ENCODE data around the gene ATXN1.

The ATXN1 gene

DNA sequence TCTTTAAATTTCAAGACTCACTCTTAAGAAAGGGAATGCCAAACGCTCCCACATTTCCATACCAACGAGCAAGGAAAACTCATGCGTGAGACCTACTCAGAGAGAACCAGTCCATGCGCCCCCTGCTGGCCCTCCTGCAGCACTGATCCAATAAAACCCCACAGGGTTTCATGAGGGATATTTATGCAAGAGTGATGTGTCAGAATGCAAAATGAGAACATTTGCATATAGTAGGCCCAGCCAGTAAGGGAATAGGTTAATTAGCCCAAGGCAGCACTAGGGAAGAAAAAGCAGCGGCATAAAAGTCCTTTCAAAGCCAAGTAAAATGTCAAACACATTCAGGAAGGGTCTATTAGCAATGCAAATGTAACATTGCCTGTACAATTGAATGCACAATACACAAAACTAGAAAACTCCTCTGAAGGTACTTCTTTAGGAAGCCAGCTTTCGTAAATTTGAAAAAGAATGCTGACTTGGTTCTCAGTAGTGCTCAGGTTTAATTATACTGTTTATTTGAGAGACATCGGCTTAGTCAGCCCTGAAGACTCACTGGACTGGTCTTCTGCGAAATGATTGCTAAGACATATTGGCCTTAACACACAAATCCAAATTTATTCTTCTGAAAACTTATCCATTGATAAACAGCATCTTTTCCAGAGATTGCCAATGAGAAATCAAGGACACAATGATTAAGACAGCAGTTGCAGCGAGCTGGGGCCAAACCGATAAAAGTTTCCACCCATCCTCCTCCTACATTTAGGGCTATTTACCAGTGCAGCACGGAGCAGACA lies 429.7 kb downstream of the ATXN1 start:
- peak; percentile 74 for DNase-seq (ENCODE audit: low spot score)

DNA sequence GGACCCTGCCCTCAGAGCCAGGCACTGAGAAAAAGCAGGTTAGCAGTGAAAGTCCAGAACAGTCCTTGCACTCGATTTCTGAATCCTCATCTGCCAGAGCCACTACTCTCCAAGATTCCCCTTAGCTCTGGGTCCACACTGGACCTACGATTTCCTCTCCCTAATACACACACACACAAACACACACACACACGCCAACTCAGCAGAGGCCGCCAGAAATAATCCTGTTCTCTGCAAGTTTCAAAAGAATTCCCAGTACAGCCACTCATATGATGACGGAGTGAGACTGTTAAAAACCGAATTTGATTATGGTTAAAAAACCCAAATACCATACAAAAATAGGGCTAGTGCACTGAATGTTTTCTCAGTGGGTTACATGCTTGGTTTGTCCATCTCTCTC lies 432.0 kb downstream of the ATXN1 start:
- DNase-seq (ENCODE audit: low spot score), result no peak

DNA sequence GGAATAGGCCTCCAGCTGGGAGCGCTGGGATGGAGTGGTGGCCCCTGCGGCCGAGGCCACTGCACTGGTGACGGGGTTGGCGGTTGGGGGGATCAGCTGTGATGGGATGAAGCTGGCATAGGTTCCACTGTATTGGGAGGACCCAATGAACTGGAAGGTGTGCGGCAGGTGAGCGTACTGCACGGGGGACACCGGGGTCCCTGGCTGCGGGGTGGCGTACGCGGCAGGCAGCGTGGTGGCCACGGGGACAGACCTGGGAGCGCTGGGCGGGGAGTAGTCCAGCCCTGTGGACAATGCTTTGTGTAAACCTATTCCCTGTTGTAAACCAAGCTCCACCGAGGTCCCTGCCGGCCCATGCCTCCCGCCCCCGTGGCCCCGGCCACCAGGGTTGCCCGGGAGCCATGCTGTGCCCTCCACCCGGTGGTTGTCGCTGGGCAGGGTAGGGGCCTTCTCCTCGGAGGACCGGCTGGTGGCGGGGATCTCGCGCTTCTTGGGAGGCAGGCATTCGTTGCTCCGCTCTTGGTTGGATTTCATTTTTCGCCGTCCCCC lies 433.4 kb downstream of the ATXN1 start:
- DNase-seq (ENCODE audit: low spot score), result no peak

DNA sequence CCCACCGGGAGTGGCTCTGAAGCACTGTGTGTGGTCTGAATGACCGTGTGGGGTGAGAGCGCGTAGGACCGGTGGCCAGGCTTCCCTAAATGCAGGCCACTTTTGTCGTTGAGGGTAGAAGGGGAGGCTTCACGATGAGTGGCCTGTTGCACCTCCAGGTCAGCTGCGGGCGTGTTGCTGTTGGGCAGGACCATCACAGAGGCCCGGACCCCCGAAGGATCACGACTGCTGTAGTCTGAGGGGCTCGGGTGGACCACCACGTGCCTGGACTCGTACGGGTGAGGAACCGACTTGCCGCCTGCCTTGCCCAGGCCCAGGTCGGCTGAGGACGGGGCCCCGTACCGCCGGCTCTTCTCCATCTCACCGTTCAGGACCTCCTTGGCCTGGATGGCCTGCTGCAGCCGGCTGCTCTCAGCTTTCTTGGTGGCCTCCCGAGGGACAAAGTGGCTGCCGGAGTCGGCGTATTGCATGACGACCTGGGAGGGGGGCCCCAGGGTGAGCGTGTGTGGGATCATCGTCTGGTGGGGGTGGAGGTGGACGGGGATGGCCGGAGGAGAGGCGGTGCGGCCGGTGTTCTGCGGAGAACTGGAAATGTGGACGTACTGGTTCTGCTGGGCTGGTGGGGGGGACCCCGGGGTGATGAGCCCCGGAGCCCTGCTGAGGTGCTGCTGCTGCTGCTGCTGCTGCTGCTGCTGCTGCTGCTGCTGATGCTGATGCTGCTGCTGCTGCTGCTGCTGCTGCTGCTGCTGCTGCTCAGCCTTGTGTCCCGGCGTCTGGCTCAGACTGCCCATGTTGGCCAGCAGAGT lies 434.1 kb downstream of the ATXN1 start:
- DNase-seq (ENCODE audit: low spot score), result no peak

DNA sequence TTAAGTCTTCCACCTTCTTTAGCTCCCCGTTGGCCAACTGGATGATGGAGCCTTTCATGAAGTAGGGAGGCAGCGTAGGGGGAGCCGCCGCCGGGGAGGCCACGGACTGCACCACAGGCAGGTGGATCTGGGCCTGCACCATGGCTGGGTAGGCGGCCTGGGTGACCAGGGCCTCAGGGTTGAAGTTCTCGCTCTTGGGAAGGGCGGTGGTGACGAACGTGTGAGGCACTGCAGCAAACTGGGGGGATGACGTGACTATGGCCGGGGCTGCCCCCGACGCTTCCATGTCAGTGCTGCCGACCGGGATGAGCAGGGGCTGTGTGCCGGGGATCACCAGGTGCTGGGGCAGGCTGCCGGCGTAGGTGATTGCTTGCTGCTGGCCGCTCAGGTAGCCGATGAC lies 434.7 kb downstream of the ATXN1 start:
- no peak for DNase-seq (ENCODE audit: low spot score)

DNA sequence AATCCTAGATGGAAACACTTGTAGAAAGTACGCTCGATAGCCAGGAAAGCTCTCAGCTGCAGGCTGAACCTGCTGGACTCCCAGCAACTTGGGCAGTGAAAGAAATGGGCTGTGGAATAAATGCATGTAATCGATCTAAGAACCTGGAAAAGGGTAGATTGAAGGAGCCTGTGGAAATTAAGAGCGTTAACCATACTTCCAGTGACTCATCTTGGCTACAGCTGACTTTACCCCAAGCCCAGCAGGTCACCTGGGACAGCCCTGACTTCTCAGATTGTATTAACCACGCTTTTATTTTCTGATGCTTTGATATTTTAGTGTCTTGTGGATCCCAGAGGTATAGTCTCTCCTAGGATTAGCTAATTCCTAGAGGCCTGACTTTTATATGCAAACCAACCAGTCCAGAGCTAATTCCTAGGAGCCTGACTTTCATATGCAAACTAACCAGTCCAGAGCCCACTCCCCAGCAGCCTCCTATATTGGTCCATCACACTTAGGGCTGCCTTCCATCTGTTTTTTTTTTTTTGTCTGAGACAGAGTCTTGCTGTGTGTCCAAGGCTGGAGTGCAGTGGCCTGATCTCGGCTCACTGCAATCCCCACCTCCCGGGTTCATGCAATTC lies 436.5 kb downstream of the ATXN1 start:
- no peak for DNase-seq (ENCODE audit: low spot score)

DNA sequence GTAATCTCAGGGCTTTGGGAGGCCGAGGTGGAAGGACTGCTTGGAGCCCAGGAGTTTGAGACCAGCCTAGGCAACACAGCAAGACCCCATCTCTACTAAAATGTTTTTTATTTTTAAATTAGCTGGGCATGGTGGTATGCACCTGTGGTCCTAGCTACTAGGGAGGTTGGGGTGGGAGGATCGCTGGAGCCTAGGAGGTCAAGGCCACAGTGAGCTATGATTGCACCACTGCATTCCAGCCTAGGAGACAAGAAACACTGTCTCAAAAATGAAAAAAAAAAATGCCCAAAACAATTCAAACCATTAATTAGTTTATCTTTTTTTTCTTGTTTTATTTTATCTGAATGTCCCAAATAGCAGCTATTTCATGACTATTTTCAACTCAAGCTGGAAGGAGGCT lies 437.1 kb downstream of the ATXN1 start:
- DNase-seq (ENCODE audit: low spot score), result no peak

DNA sequence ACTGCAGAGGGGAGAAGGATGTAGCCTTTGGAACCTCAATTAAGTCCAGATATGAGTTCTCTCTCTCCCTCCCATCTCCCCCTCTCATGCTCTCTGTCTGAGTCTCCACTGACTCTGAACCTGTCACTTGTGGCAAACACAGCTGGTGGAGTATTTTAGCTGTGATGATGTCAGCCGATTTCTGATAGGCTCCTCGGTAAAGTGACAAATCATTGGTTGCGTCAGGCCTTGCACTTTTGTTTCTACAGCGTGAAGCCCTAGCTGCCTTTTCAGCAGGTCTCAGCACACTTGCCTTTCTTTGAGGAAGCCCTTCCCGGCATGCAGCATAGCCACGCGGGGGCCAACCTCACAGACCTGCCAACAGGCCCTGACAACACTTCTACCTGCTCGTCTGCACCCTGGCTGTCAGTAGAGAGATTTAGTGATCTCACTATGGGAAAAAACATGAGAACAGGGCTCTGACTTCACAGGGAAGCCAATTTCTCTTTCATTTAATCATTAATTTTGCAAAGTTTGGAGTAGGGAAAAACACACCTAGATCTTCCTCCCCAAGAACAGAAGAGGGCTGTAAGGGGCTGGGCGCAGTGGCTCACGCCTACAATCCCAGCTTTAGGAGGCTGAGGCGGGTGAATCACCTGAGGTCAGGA lies 438.5 kb downstream of the ATXN1 start:
- peak; percentile 82 for DNase-seq (ENCODE audit: low spot score)

DNA sequence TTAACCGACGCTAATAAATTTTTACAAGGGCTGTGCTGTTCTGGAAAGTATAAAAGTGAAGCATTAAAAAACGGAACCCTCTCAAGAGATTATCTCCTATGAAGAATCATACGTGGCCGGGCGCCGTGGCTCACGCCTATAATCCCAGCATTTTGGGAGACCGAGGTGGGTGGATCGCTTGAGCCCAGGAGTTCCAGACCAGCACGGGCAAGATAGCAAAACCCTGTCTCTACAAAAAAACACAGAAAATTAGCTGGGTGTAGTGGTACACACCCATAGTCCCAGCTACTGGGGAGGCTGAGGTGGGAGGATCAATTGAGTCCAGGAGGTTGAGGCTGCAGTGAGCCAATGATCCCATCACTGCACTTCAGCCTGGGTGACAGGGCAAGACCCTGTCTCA lies 439.4 kb downstream of the ATXN1 start:
- DNase-seq (ENCODE audit: low spot score), result no peak

DNA sequence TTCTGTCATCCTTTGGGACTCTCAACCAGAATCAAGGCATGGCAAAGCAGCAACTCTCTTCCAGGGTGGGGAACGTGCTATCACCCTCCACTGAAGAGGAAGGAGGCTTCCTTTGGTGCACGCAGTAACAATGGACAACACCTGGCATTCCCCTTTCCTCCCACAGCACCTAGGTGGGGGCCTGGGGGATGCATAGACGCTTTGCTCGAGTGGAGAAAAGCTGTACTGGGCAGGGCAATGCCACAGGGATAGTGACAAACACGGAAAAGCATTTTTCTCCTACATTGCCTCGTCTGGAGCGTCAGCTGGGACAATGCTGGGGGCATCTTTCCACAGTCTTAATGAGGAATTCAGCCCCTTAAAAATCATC lies 439.9 kb downstream of the ATXN1 start:
- no peak for DNase-seq (ENCODE audit: low spot score)

DNA sequence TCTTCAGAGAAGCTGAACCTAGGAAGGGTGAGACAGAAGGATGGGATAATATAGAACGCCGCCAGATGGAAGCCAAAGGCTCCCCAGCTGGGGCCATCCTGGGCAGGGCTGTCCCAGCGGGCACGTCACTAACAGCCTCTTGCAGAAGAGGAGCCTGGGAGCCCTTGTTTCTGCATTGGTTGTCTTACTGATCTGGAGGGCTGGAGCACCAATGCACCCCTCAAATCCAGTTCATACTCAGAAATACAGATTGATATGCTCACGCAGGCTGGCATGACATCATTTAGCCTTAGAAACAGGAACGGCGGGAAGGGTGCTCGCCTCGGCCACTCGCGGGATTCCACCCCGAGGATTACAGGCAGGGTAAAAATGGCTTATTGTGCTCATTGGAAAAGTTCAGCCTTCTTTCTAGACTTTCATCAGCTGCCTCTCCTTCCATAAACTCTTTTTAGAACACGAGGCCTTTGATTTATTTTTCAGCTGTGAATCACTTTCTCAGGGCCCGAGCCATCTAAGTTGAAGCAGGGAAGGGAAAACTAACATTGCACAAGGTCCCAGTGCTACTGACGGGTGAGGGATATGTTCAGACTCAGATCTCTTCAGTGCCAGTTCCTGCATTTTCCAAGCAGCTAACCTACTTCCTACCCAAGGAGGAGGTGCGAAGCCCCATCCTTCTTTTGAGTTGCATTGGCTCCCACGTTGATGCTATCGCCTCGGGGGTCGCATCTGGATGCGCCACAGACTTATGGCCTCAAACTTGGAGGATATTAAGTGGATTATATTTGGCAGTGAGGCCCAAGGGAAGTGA lies 440.5 kb downstream of the ATXN1 start:
- DNase-seq (ENCODE audit: low spot score), result no peak

DNA sequence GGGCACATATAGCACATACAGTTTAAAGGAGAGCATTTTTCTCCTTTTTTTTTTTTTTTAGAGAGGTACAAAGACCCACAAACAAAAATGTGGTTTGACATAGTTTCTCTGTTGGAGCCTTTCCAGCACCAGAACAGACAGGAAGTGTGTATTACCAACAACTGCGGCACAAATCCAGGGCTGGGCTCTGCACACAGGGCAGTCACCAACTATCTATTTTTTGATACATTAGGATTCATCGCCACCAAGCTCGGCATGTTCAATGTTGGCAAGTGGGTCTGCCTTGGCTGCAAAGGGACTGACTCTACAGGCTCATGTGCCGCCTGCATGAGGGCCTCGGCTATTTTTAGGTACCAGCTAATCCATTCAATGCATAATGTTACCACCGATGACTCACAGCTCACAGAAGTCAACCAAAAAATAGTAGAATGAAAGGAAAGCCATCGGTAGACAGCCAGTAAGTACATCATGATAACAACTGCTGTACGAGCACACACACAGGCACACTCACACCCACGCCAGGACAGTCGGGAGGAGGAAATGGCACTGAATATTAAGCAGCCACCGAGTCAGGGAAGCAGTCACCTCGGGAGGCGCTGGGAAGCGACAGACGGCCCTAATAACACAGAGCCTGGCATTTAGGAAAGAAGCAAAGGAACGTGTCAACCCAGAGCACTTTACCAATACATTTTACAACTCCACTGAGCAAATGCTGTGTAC lies 441.3 kb downstream of the ATXN1 start:
- peak; percentile 90 for DNase-seq (ENCODE audit: low spot score)

DNA sequence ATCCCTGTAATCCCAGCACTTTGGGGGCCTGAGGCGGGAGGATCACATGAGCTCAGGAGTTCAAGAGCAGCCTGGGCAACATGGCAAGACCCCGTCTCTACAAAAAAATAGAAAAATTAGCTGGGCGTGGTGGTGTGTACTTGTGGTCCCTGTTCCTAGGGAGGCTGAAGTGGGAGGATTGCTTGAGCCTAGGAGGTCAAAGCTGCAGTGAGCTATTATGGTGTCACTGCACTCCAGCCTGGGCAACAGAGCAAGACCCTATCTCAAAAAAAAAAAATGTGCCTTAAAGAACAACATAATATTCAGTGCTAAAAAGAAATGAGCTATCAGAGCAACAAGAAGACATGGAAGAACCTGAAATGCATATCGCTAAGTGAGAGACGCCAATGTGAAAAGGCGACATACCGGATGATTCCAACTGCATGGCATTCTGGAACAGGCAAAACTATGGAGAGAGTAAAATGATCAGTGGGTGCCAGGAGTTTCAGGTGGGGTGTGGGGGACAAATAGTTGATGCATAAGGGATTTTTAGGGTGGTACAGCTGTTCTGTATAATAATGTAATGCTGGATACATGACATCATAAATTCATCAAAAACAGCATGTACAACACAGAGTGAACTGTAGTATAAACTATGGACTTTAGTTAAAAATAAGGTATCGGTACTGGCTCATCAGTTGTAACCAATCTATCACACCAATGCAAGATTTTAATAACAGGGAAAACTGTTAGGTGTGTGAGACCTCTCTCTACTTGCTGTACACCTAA lies 442.1 kb downstream of the ATXN1 start:
- DNase-seq (ENCODE audit: low spot score), result no peak

DNA sequence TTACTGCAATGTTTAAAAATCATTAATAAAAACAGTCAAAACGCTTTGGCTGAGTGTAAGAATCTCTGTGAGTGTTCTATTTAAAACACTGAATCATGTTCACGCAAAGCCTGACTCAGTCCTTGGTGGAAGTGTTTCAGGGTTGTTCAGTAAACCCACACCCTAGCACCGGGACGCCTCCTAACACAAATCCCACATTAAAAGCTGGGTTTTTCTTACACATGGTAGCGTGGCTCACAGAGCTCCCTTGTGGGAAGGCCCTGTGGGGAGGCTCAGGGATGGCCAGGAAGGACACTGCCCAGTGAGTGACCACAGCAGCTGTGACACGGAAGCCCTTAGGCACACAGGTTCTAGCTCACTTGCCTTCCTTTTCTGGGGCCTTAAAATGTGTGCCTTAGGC lies 442.7 kb downstream of the ATXN1 start:
- peak; percentile 70 for DNase-seq (ENCODE audit: low spot score)

DNA sequence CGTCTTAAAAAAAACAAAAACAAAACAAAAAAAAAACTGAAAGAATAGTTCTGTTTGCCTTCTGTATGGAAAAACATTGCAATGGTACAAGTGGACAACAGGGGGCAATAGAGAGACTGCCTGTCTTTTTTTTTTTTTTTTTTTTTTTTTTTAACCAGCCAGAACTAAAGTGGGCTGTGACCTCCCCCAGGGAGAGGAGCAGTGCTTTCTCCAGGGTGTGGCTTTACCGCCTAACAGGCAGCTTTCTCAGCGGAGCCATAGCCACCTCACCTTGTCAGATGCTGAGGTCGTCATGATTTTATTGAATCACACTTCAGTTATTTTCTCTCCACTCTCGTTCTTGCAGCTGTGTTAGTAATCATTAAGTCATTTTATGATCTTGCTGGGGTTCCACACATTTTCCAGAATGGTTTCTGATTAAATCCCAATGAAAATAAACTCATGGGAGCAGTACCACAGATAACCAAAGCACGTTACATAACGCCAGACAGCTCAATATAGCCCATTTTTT lies 444.5 kb downstream of the ATXN1 start:
- DNase-seq (ENCODE audit: low spot score), result peak; percentile 82

DNA sequence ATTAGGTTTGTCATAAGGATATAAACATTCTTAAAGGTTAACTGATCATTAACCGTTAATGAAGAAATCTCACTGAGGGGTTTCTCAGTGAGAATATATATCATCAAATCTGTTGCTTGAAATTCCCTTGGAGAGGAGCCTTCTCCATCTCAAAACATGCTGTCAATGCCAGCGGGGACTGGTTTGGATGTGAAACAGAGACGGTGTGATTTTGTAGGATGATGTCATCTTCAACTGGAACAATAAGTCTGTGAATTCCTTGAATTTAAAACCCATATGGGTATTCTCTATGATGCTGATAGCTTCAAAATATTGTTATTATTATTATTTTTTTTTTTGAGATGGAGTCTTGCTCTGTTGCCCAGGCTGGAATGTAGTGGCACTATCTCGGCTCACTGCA lies 447.0 kb downstream of the ATXN1 start:
- DNase-seq (ENCODE audit: low spot score), result no peak

DNA sequence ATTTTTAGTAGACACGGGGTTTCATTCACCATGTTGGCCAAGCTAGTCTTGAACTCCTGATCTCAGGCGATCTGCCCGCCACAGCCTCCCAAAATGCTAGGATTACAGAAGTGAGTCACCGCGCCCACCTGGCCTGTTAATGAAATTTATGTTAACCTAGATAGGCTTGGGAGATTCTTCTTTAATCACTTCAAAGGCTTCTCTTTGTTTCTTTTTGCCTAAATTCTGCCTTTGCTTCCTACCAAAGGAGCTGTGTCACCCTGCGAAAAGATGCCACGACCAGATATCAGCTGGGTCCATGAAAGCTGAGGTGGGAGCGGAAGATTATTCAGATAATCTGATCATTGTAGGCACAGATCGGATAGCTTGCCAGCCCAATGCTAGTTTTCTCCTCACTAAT lies 447.5 kb downstream of the ATXN1 start:
- no peak for DNase-seq (ENCODE audit: low spot score)

DNA sequence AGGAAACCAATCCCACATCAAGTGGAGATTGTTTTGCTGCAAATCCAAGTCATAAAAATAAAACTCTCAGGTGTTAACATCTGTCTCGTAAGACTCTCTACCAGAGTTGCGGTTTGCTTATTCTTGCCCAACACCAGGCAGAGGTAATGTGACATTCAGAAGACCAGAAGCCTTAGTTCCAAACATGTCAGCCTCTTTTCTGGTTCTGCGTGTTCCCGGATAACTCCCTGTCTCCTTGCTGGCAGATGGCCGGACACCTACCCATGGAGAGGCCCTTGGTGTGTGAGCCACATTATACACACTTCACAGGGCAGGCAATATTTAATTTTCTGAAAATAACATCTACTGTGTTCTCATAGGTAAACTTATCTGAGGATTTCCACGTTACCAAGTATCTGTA lies 449.5 kb downstream of the ATXN1 start:
- no peak for DNase-seq (ENCODE audit: low spot score)

DNA sequence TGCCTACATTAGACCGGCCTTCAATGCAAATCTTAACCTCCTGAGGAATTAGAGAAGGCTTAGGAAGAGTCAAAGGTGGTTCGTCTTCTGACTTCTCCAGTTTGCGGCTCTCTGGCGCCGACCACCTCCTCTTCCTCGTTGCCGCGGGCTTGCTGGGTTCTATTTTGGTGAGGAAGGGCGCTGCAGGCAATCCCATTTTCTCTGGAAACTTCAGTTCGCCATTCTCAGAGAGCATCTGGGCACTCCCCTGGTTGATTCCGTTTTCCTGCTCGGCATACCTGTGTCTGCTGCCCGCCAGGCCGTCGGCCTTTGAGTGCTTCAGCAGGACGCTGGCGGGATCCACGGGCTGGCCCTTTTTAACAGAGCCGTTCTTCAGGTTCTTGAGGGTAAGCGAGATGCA lies 454.9 kb downstream of the ATXN1 start:
- DNase-seq (ENCODE audit: low spot score), result no peak

DNA sequence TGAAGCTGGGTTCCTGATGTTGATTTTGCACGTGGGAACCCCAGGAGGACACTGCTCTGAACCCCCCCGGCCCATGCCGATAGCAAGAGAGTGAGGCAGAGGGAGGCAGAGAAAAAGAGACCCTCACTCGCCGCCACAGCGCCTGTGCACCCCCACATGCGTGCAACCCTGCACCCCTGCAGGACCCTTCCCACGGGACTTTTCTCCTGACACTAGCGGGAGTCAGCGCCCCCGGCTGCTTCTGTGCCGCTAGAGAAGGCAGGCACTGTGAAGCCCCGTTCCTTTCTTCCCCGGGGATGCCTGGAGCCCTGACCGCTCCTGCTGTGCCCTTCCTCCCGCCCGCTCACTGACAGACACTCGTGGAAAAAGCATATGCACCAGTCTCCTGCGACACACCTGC lies 455.5 kb downstream of the ATXN1 start:
- no peak for DNase-seq (ENCODE audit: low spot score)
